HEK293 (cell line): ENCODE data around the gene SFSWAP.
"Not testable (repeated sequence)": the region's sequence is repeated elsewhere in the genome, so short reads cannot be mapped to it uniquely, and the experiment has no call there.

Experiments used
- CTCF ChIA-PET: fragments of 350-600 bp; formaldehyde crosslinking; extraction: SDS; loops from one replicate; lab custom pipeline; 2021; ENCODE audit warnings: antibody characterized with exemption; lab: Yijun Ruan, JAX
- POLR2A ChIA-PET: fragments of 300-600 bp; formaldehyde crosslinking; extraction: SDS; loops from one replicate; lab custom pipeline; 2020; ENCODE audit warnings: antibody characterized with exemption, inconsistent platforms; lab: Yijun Ruan, JAX
- H3K27ac ChIP-seq: fragments of 200-500 bp; sonication (Bioruptor generic); 2 replicates; pipeline ENCODE4 v1.5.1; 2014; ENCODE audit warnings: low read depth, low read length, control low read depth, inconsistent platforms; ENCODE audit errors: extremely low read depth
- H3K36me3 ChIP-seq, 2 experiments: fragments of 200-500 bp in 1 of 2; sonication (Bioruptor generic) in 1 of 2; 1 replicate in 1 of 2; 2 replicates in 1 of 2; pipeline ENCODE4 v1.5.1; 2014 to 2017; ENCODE audit warnings: inconsistent platforms in 2 of 2, low read length in 2 of 2; ENCODE audit not compliant: control insufficient read depth in 2 of 2, insufficient read depth in 1 of 2
- H3K4me1 ChIP-seq: fragments of 200-500 bp; sonication (Bioruptor generic); 2 replicates; pipeline ENCODE4 v1.5.1; 2014; ENCODE audit warnings: mild to moderate bottlenecking, low read length, inconsistent platforms; ENCODE audit not compliant: control insufficient read depth, insufficient read depth
- H3K4me3 ChIP-seq: 2 replicates; pipeline ENCODE4 v1.5.1; 2011; ENCODE audit warnings: low read depth, mild to moderate bottlenecking, control low read depth, low read length, moderate library complexity
- H3K9me3 ChIP-seq: fragments of 200-500 bp; sonication (Bioruptor generic); 2 replicates; pipeline ENCODE4 v1.5.1; 2014; ENCODE audit warnings: low read depth, low read length, inconsistent platforms; ENCODE audit not compliant: control insufficient read depth, insufficient read depth
- GLIS1 ChIP-seq: fragments of 450-650 bp; formaldehyde crosslinking; IDR thresholded peaks from 2 replicates; pipeline ENCODE4 v1.5.1; 2016; ENCODE audit warnings: missing biosample characterization, missing genetic modification characterization
- PRDM1 ChIP-seq: fragments of 450-650 bp; formaldehyde crosslinking; IDR thresholded peaks from 2 replicates; pipeline ENCODE4; 2016; ENCODE audit warnings: missing biosample characterization, missing genetic modification characterization
- SCRT1 ChIP-seq: fragments of 450-650 bp; formaldehyde crosslinking; IDR thresholded peaks from 2 replicates; pipeline ENCODE4 v1.5.1; 2016; ENCODE audit warnings: missing biosample characterization, missing genetic modification characterization, borderline replicate concordance
- SCRT2 ChIP-seq: fragments of 450-650 bp; formaldehyde crosslinking; IDR thresholded peaks from 2 replicates; pipeline ENCODE4 v1.5.1; 2016; ENCODE audit warnings: missing biosample characterization, missing genetic modification characterization
- ZNF239 ChIP-seq: fragments of 450-650 bp; formaldehyde crosslinking; IDR thresholded peaks from 2 replicates; pipeline ENCODE4 v1.5.1; 2016; ENCODE audit warnings: missing biosample characterization, missing genetic modification characterization
- ZNF366 ChIP-seq: fragments of 450-650 bp; formaldehyde crosslinking; conservative IDR thresholded peaks from 2 replicates; pipeline ENCODE4 v1.5.1; 2016; ENCODE audit warnings: missing biosample characterization, missing genetic modification characterization
- ZNF555 ChIP-seq: fragments of 450-650 bp; formaldehyde crosslinking; conservative IDR thresholded peaks from 2 replicates; pipeline ENCODE4 v1.5.1; 2017; ENCODE audit warnings: missing biosample characterization, mild to moderate bottlenecking, missing genetic modification characterization, inconsistent platforms
- ZNF596 ChIP-seq: fragments of 450-650 bp; IDR thresholded peaks from 2 replicates; pipeline ENCODE4 v1.5.0; 2018; ENCODE audit warnings: missing biosample characterization, mild to moderate bottlenecking, missing genetic modification characterization, moderate library complexity
- ZNF792 ChIP-seq: fragments of 450-650 bp; formaldehyde crosslinking; IDR thresholded peaks from 2 replicates; pipeline ENCODE4 v1.5.1; 2016; ENCODE audit warnings: missing biosample characterization, missing genetic modification characterization

Gene SFSWAP

GRCh38 chr12:131678389-131679181 lies 32.3 kb upstream of the SFSWAP start:
- H3K9me3 ChIP-seq, CTCF ChIA-PET, H3K36me3 ChIP-seq, POLR2A ChIA-PET, H3K4me1 ChIP-seq, H3K4me3 ChIP-seq, H3K27ac ChIP-seq: not testable (repeated sequence)
- TF ChIP-seq SCRT1 (0 out of 2 replicates have a peak, but pooled peaks have one; percentile 20), SCRT2 (tag by site-specific recombination) (peak; percentile 69)

- POLR2A ChIA-PET, H3K4me1 ChIP-seq, H3K36me3 ChIP-seq, H3K27ac ChIP-seq, H3K9me3 ChIP-seq, CTCF ChIA-PET, H3K4me3 ChIP-seq: not testable (repeated sequence)
These were observed 31.7 kb upstream of the SFSWAP start for GRCh38 chr12:131679186-131679585.

GRCh38 chr12:131679816-131680215 lies 31.1 kb upstream of the SFSWAP start:
- H3K4me3 ChIP-seq, POLR2A ChIA-PET, CTCF ChIA-PET, H3K4me1 ChIP-seq, H3K27ac ChIP-seq, H3K36me3 ChIP-seq, H3K9me3 ChIP-seq: not testable (repeated sequence)

GRCh38 chr12:131680392-131681256 lies 30.3 kb upstream of the SFSWAP start:
- H3K9me3 ChIP-seq, H3K27ac ChIP-seq, H3K36me3 ChIP-seq, H3K4me3 ChIP-seq, POLR2A ChIA-PET, H3K4me1 ChIP-seq: not testable (repeated sequence)
- TF ChIP-seq GLIS1 (peak; percentile 66; the same call in 1 of the 2 replicates), ZNF366 (tag by site-specific recombination) (peak; percentile 55; the same call in 1 of the 2 replicates), PRDM1 (tag by site-specific recombination) (peak; percentile 87), ZNF596 (tag by site-specific recombination) (peak; percentile 83)
- CTCF ChIA-PET: interaction anchor here (0.7 kb wide), 1 partner anchor 400 kb away, joined by 3 read pairs; no protein-coding TSS in a partner anchor

- CTCF ChIA-PET: no interaction called here
- TF ChIP-seq ZNF555 (no peak), ZNF366 (tag by site-specific recombination) (0 out of 2 replicates have a peak, but pooled peaks have one; percentile 1), ZNF792 (tag by site-specific recombination) (no peak), ZNF239 (tag by site-specific recombination) (no peak)
- H3K27ac ChIP-seq: no peak overlapping the region
These were observed 29.7 kb upstream of the SFSWAP start for GRCh38 chr12:131681257-131681620.

More at GRCh38 chr12:131681257-131681620, 29.7 kb upstream of the SFSWAP start:
- POLR2A ChIA-PET: no interaction called here
- H3K36me3 ChIP-seq: no peaks in the 10 kb centered on the region
- H3K9me3 ChIP-seq: no peaks in the 10 kb centered on the region
- no peak overlapping the region for H3K4me3 ChIP-seq
- no peaks in the 10 kb centered on the region for H3K4me1 ChIP-seq
